GM23338 (cell line): ENCODE results near the gene MEGF11. TPM values are rescaled to one million over a fixed set of nuclear protein-coding genes. Genes with fewer than 3 reads are reported as not detected.

Experiments
- ATAC-seq: fragments of 200-7000 bp; cut with Tn5 transposase; 3 replicates; pipeline ENCODE4 v1.9.1; 2020
- DNase-seq: peaks from one replicate; pipeline ENCODE4 v3.0.0-alpha.2; 2015; ENCODE audit warnings: low spot score
- H2AFZ ChIP-seq: fragments of 200-600 bp; sonication (generic); 2 replicates; pipeline ENCODE4 v1.8.0; 2016; ENCODE audit warnings: antibody characterized with exemption, mild to moderate bottlenecking, moderate library complexity
- H3F3A ChIP-seq: fragments of 200-600 bp; sonication (generic); replicated peaks from 2 replicates; pipeline ENCODE4 v1.8.0; 2017; ENCODE audit warnings: antibody characterized with exemption, mixed run types, low read depth
- H3K27ac ChIP-seq: fragments of 200-600 bp; sonication (generic); 2 replicates; pipeline ENCODE4 v1.6.1; 2016; ENCODE audit warnings: low read depth
- H3K27me3 ChIP-seq: fragments of 200-600 bp; sonication (generic); 2 replicates; pipeline ENCODE4 v1.8.0; 2016; ENCODE audit warnings: mild to moderate bottlenecking, mixed run types, moderate library complexity; ENCODE audit not compliant: insufficient read depth
- H3K36me3 ChIP-seq: fragments of 200-600 bp; sonication (generic); 2 replicates; pipeline ENCODE4 v1.8.0; 2016; ENCODE audit warnings: mild to moderate bottlenecking; ENCODE audit not compliant: insufficient read depth
- H3K4me1 ChIP-seq: fragments of 200-600 bp; sonication (generic); 2 replicates; pipeline ENCODE4 v1.8.0; 2016; ENCODE audit warnings: mild to moderate bottlenecking, moderate library complexity; ENCODE audit not compliant: insufficient read depth
- H3K4me2 ChIP-seq: fragments of 200-600 bp; sonication (generic); 2 replicates; pipeline ENCODE4 v1.7.1; 2017; ENCODE audit warnings: mixed run types
- H3K4me3 ChIP-seq: fragments of 200-600 bp; sonication (generic); 2 replicates; pipeline ENCODE4 v1.6.1; 2016; ENCODE audit warnings: mixed run types
- H3K79me2 ChIP-seq: fragments of 200-600 bp; sonication (generic); replicated peaks from 2 replicates; pipeline ENCODE4 v1.8.0; 2017; ENCODE audit warnings: mild to moderate bottlenecking; ENCODE audit not compliant: insufficient read depth
- H3K9me2 ChIP-seq: fragments of 200-600 bp; sonication (generic); 2 replicates; pipeline ENCODE4 v1.8.0; 2017; ENCODE audit not compliant: insufficient read depth
- H4K20me1 ChIP-seq: fragments of 200-600 bp; sonication (generic); replicated peaks from 2 replicates; pipeline ENCODE4 v1.8.0; 2017; ENCODE audit warnings: mild to moderate bottlenecking; ENCODE audit not compliant: insufficient read depth
- H3K27ac Mint-ChIP-seq: 2 replicates; pipeline ENCODE4 v1.8.0; 2020; ENCODE audit warnings: inconsistent platforms, mild to moderate bottlenecking, moderate library complexity, mixed read lengths
- H3K27me3 Mint-ChIP-seq: 3 replicates; pipeline ENCODE4 v1.8.0; 2022; ENCODE audit warnings: low read depth, mild to moderate bottlenecking, moderate library complexity, mixed read lengths, inconsistent platforms; ENCODE audit not compliant: insufficient read depth, poor library complexity
- H3K36me3 Mint-ChIP-seq: 3 replicates; pipeline ENCODE4 v1.8.0; 2021; ENCODE audit warnings: low read depth, mild to moderate bottlenecking, inconsistent platforms, moderate library complexity, mixed read lengths
- H3K4me1 Mint-ChIP-seq: 3 replicates; pipeline ENCODE4 v1.8.0; 2020; ENCODE audit warnings: mild to moderate bottlenecking, inconsistent platforms, mixed read lengths
- H3K4me3 Mint-ChIP-seq: 3 replicates; pipeline ENCODE4 v1.8.0; 2021; ENCODE audit warnings: moderate library complexity, mild to moderate bottlenecking, inconsistent platforms, mixed read lengths
- H3K9me3 Mint-ChIP-seq: 3 replicates; pipeline ENCODE4 v1.8.0; 2020; ENCODE audit warnings: moderate library complexity, mild to moderate bottlenecking, inconsistent platforms, mixed read lengths
- CREB1 ChIP-seq: fragments of 250-450 bp; sonication (Bioruptor Pico); IDR thresholded peaks from 2 replicates; pipeline ENCODE4 v1.5.0; 2020; ENCODE audit warnings: low read depth, mild to moderate bottlenecking, moderate library complexity
- EZH2 ChIP-seq: fragments of 200-600 bp; sonication (generic); IDR thresholded peaks from one replicate; pipeline ENCODE4 v1.8.0; 2017; ENCODE audit warnings: antibody characterized with exemption, mild to moderate bottlenecking, low read depth; ENCODE audit not compliant: unreplicated experiment
- EZH2phosphoT487 ChIP-seq: fragments of 200-600 bp; sonication (generic); IDR thresholded peaks from one replicate; pipeline ENCODE4 v1.8.1; 2018; ENCODE audit warnings: antibody characterized with exemption; ENCODE audit not compliant: unreplicated experiment
- JUNB ChIP-seq: IDR thresholded peaks from one replicate; pipeline ENCODE4 v1.6.1; 2016; ENCODE audit warnings: antibody characterized with exemption; ENCODE audit not compliant: unreplicated experiment
- NANOG ChIP-seq: IDR thresholded peaks from 2 replicates; pipeline ENCODE4 v1.6.1; 2016; ENCODE audit warnings: antibody characterized with exemption, borderline replicate concordance
- POLR2AphosphoS5 ChIP-seq: IDR thresholded peaks from 2 replicates; pipeline ENCODE4 v1.6.1; 2016; ENCODE audit warnings: antibody characterized with exemption, low read depth
- STAT1 ChIP-seq: IDR thresholded peaks from one replicate; pipeline ENCODE4 v1.6.1; 2016; ENCODE audit warnings: antibody characterized with exemption; ENCODE audit not compliant: unreplicated experiment
- ZNF331 ChIP-seq: fragments of 250-450 bp; sonication (Bioruptor Pico); IDR thresholded peaks from 2 replicates; pipeline ENCODE4 v1.5.0; 2020; ENCODE audit warnings: low read depth, mild to moderate bottlenecking, moderate library complexity
- polyA plus RNA-seq: library from polyadenylated mRNA; unstranded; fragments of >200 nt; fragmentation: Nextera tagmentation; extraction: Ambion mirVana; gene quantifications from 2 replicates; pipeline ENCODE4 v1.2.1, GENCODE V29; 2016
- total RNA-seq: library from RNA; depleted of rRNA; stranded (reverse); fragments of >200 nt; shearing (Covaris generic); gene quantifications from 2 replicates; pipeline ENCODE4 v1.2.3, GENCODE V29; 2014
- TF ChIP-seq, protein P1 (sequence below): IDR thresholded peaks from 2 replicates; pipeline ENCODE4 v1.6.1; 2016; ENCODE audit warnings: antibody characterized with exemption
- TF ChIP-seq, protein P2 (sequence below): IDR thresholded peaks from one replicate; pipeline ENCODE4 v1.6.1; 2018; ENCODE audit warnings: antibody characterized with exemption; ENCODE audit not compliant: unreplicated experiment
- TF ChIP-seq, protein P3 (sequence below), 2 experiments: fragments of 200-600 bp in 1 of 2; sonication (generic) in 1 of 2; conservative IDR thresholded peaks; 2 replicates each; pipeline versions ENCODE4 v1.5.1 to v1.6.1; 2016 to 2017; ENCODE audit warnings: antibody characterized with exemption in 2 of 2, low read depth in 2 of 2, mild to moderate bottlenecking in 2 of 2, moderate library complexity in 1 of 2

MEGF11 gene
- total and polyA plus RNA-seq, 2 experiments from 2014 or later = 1.3 to 1.9 TPM

DNA sequence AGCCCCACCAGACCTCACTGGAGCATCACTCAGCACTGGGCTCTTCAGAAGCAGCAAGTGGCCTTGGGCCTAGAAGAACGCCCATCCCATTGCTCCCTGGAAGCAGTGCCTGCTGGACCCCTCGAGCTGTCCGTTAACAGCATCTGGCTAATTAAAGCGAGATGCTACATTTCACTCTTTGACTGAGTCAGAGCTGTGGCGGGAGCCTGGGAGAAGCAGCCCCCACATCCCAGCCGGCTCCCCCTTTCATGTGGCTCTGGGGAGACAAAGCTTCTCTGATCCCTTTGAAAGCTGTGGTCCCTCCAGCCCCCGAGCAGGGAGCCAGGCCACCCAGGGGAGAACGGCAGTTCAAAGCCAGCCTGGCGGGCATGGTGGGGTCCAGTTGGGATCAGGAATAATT lies 103.7 kb downstream of the MEGF11 start (continued):
- TF ChIP-seq, protein P1, sequence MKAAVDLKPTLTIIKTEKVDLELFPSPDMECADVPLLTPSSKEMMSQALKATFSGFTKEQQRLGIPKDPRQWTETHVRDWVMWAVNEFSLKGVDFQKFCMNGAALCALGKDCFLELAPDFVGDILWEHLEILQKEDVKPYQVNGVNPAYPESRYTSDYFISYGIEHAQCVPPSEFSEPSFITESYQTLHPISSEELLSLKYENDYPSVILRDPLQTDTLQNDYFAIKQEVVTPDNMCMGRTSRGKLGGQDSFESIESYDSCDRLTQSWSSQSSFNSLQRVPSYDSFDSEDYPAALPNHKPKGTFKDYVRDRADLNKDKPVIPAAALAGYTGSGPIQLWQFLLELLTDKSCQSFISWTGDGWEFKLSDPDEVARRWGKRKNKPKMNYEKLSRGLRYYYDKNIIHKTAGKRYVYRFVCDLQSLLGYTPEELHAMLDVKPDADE = no peak
- TF ChIP-seq ZNF331 (CRISPR knock-in tag) (no peak), CREB1 (no peak), POLR2AphosphoS5 (no peak), NANOG (no peak), STAT1 (no peak)
- TF ChIP-seq, protein P2, sequence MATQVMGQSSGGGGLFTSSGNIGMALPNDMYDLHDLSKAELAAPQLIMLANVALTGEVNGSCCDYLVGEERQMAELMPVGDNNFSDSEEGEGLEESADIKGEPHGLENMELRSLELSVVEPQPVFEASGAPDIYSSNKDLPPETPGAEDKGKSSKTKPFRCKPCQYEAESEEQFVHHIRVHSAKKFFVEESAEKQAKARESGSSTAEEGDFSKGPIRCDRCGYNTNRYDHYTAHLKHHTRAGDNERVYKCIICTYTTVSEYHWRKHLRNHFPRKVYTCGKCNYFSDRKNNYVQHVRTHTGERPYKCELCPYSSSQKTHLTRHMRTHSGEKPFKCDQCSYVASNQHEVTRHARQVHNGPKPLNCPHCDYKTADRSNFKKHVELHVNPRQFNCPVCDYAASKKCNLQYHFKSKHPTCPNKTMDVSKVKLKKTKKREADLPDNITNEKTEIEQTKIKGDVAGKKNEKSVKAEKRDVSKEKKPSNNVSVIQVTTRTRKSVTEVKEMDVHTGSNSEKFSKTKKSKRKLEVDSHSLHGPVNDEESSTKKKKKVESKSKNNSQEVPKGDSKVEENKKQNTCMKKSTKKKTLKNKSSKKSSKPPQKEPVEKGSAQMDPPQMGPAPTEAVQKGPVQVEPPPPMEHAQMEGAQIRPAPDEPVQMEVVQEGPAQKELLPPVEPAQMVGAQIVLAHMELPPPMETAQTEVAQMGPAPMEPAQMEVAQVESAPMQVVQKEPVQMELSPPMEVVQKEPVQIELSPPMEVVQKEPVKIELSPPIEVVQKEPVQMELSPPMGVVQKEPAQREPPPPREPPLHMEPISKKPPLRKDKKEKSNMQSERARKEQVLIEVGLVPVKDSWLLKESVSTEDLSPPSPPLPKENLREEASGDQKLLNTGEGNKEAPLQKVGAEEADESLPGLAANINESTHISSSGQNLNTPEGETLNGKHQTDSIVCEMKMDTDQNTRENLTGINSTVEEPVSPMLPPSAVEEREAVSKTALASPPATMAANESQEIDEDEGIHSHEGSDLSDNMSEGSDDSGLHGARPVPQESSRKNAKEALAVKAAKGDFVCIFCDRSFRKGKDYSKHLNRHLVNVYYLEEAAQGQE = no peak

DNA sequence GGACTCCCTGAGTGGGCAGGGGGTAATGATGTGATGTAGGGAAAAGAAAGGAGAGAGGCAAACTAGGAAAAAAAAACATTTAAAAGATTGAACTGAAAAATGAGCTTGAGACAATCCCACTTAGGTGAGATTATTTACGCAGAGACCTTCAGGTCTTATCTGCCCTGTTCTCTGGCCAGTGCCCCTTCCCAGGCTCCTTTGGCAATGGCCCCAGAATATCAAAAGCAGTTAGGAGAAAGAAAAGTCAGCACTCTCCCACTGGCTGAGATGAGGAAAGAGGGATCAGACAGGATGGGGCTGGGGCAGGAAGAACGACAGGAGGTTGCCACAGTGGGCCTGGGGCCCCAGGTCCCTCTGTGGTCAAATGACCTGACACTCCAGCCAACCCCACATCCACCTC lies 105.4 kb downstream of the MEGF11 start:
- Mint-ChIP-seq H3K4me3 (no peak overlapping the region), H3K4me1 (peaks cover 27% of the 10 kb centered on the region), H3K27ac (no peak overlapping the region), H3K27me3 (peaks cover 8% of the 10 kb centered on the region), H3K36me3 (no peaks in the 10 kb centered on the region), H3K9me3 (no peaks in the 10 kb centered on the region)
- Histone ChIP-seq H3K4me2 (no peak overlapping the region), H3K27ac (no peak overlapping the region), H4K20me1 (no peaks in the 10 kb centered on the region), H3K27me3 (no peaks in the 10 kb centered on the region), H2AFZ (no peak overlapping the region), H3K4me1 (no peaks in the 10 kb centered on the region), H3K79me2 (no peaks in the 10 kb centered on the region), H3K36me3 (no peaks in the 10 kb centered on the region), H3K9me2 (no peaks in the 10 kb centered on the region), H3K4me3 (no peak overlapping the region), H3F3A (no peaks in the 10 kb centered on the region)
- DNase-seq (no peak), ATAC-seq (no peak)
- no peak for TF ChIP-seq POLR2AphosphoS5
- no peak for TF ChIP-seq CREB1
- TF ChIP-seq JUNB = no peak
- TF ChIP-seq, protein P2 = no peak
- no peak for TF ChIP-seq EZH2phosphoT487
- TF ChIP-seq, protein P3, sequence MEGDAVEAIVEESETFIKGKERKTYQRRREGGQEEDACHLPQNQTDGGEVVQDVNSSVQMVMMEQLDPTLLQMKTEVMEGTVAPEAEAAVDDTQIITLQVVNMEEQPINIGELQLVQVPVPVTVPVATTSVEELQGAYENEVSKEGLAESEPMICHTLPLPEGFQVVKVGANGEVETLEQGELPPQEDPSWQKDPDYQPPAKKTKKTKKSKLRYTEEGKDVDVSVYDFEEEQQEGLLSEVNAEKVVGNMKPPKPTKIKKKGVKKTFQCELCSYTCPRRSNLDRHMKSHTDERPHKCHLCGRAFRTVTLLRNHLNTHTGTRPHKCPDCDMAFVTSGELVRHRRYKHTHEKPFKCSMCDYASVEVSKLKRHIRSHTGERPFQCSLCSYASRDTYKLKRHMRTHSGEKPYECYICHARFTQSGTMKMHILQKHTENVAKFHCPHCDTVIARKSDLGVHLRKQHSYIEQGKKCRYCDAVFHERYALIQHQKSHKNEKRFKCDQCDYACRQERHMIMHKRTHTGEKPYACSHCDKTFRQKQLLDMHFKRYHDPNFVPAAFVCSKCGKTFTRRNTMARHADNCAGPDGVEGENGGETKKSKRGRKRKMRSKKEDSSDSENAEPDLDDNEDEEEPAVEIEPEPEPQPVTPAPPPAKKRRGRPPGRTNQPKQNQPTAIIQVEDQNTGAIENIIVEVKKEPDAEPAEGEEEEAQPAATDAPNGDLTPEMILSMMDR (conservative IDR thresholded peaks at IDR 0.05; ENCODE audit: low read depth in 2 of 2) = no peak
- no peak for TF ChIP-seq EZH2
- TF ChIP-seq NANOG = no peak
- no peak for TF ChIP-seq ZNF331 (CRISPR knock-in tag)
